GM21390 (cell line): ENCODE data around the gene LAMB3.
"Not testable (repeated sequence)": the region's sequence is repeated elsewhere in the genome, so short reads cannot be mapped to it uniquely, and the experiment has no call there.

Experiments
- ATAC-seq: cut with Tn5 transposase; IDR thresholded peaks from one replicate; pipeline ENCODE4 v1.9.1; 2021; ENCODE audit not compliant: unreplicated experiment

LAMB3 gene

GRCh38 chr1:209652121-209652735 is at the start of gene LAMB3:
Gene LAMB3, minus strand, starts transcription at chr1:209652425. Its CDS starts 1,481 bp downstream, at chr1:209650944.
- no peak for ATAC-seq

- ATAC-seq, result not testable (repeated sequence)
Observed at GRCh38 chr1:209700686-209701085, 48.5 kb upstream of the LAMB3 start.

- no peak for ATAC-seq
Observed at GRCh38 chr1:209697126-209697525, 44.9 kb upstream of the LAMB3 start.

- ATAC-seq, result no peak
Observed at GRCh38 chr1:209696673-209697072, 44.4 kb upstream of the LAMB3 start.

GRCh38 chr1:209692745-209693504 is 40.7 kb upstream of the LAMB3 start:
- ATAC-seq, result peak; percentile 78

- no peak for ATAC-seq
Observed at GRCh38 chr1:209692296-209692695, 40.1 kb upstream of the LAMB3 start.

- ATAC-seq, result no peak
Observed at GRCh38 chr1:209691237-209691636, 39.0 kb upstream of the LAMB3 start.

- no peak for ATAC-seq
Observed at GRCh38 chr1:209689477-209689876, 37.3 kb upstream of the LAMB3 start.

GRCh38 chr1:209688746-209689234 is 36.6 kb upstream of the LAMB3 start:
- ATAC-seq, result no peak

- no peak for ATAC-seq
Observed at GRCh38 chr1:209686322-209686721, 34.1 kb upstream of the LAMB3 start.

GRCh38 chr1:209685821-209686220 is 33.6 kb upstream of the LAMB3 start:
- ATAC-seq, result peak; percentile 72

GRCh38 chr1:209678981-209679539 is 26.8 kb upstream of the LAMB3 start:
- ATAC-seq, result no peak

- no peak for ATAC-seq
Observed at GRCh38 chr1:209675565-209676154, 23.4 kb upstream of the LAMB3 start.

GRCh38 chr1:209674957-209675564 is 22.8 kb upstream of the LAMB3 start, which contains the start of gene G0S2:
Gene G0S2, plus strand, starts transcription at chr1:209675412. Its CDS starts 273 bp downstream, at chr1:209675685.
- ATAC-seq, result no peak

- ATAC-seq, result no peak
Observed at GRCh38 chr1:209673631-209674417, 21.6 kb upstream of the LAMB3 start.

- peak; percentile 91 for ATAC-seq
Observed at GRCh38 chr1:209672705-209673630, 20.7 kb upstream of the LAMB3 start.

GRCh38 chr1:209670441-209671082 is 18.3 kb upstream of the LAMB3 start:
- ATAC-seq, result no peak

GRCh38 chr1:209667708-209668107 is 15.5 kb upstream of the LAMB3 start:
- peak; percentile 49 for ATAC-seq

- ATAC-seq, result no peak
Observed at GRCh38 chr1:209667103-209667502, 14.9 kb upstream of the LAMB3 start.
